Stimulated activated CD4-positive, alpha-beta T cell treated with anti-CD3 and anti-CD28 coated beads, Interleukin-12 subunit alpha, Interleukin-12 subunit beta, amount 100 ng/mL, for 48 hours (primary cell): Measurements from ENCODE around the gene PROX2.

Experiments used
- DNase-seq, 3 donors: peaks; one replicate each; pipeline ENCODE4 v3.0.0-alpha.2; 2020; ENCODE audit warnings: low read depth in 2 of 3, low spot score in 1 of 3

The PROX2 gene

DNA sequence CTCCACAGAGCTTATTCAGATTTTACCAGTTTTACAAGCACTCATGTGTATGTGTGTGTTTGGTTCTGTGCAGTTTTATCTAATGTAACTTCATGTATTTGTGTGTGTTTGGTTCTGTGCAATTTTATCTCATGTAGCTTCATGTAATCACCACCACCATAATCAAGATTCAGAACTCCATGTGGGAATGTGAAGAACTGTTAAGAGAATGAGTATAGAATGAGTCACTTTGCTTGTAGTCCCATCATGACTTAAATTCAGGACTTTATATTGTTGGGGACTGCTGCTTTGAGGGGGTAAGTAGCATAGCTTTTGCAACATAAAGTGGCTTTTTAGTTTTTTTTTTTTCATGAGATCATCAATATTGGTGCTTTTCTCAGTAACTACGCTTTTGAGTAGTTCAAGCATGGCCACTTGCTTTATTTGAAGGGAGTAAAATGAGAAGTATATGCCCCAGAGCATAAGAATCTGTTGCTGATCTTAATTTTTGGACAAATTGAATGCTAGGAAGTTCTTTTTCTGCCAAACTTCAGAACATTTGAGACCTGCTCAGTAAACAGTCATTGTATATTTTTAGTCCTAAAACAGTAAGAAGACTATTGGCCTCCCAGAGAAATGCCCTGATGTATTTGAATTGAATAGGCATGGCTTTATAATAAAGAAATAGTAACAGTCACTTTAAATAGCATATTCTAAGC, 28.8 kb downstream of the PROX2 start:
- DNase-seq = no peak

DNA sequence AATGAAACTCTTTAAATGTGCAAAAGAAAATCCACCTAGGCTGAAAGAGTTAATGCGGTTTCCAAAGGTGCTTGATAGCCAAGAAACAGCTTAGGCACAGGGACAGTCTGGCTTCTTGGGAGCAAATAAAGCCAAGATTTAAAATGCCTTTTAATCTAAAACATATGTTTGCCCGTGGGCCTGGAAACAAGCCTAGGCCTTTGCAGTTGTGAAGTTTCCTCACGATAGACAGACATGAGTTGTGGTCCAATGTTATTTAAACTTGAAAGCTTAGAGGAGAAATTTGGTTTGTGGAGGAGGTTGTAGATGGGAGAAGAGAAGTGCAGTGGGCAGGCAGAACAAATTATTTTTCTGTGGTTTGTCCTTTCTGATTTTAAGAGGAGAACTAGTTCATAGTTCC, 29.8 kb downstream of the PROX2 start:
- no peak for DNase-seq

DNA sequence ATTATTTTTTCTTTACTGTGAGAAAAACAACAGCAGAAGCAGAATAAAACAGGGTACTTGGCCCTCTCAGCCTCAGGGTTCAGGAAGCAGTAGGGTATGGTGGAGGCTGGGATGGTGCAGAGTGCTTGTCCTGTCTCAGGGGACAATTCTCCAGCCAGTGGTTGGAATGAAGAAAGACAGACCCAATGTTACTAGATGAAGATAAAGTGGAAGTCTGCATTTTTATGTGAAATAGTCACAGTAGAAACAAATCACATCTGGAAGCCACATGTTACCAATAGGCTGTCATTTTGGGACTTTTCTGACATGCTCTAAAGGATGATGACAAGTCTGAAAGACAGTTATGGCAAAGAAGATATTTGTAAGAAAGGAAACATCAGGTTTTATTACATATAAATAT, 32.3 kb downstream of the PROX2 start:
- no peak for DNase-seq

DNA sequence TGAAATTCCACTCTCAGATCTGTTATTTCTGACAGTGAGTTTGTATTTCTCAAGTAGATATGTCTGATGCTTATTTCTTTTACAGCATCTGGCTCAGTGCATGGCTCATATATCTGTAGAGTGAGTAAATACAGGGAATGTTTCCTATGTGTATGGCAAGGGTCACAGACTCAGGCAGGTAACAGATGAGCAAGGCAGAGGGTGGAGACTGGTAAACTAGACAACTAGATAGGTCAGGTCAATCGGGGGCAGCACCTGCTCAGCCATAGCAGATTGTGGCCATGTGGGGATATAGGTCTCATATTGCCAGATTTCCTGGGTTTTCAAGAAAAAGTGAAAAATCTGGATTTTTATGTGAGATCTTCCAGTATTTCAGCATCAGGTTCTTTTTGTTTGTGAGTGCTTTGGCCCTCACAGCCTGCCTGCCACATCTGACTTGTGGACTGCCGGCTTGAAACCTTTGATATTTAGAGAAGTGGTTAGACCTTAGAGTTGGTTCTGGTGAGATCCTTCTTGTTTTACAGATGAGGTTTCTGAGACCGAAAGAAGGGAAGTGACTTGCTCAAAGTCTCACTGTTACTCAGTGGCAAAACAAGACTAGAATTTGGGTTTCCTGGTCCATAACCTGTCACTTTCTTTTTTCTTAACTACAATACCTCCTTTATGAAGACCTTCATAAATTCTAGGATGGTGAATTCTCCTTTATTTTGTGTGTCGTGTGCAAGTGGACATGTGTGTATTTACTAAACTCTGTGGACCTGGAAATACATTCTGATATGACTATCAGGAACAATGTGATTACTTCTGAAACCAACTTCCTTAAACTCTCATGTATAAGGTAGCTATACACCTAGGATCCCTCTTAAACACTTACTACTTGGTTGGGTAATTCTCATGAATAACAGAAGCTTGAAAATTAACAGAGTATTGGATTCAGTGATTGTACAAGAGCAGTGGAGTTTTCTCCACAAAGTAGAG, 34.4 kb downstream of the PROX2 start:
- DNase-seq = peak in 1 of 3 donors; percentile 11

DNA sequence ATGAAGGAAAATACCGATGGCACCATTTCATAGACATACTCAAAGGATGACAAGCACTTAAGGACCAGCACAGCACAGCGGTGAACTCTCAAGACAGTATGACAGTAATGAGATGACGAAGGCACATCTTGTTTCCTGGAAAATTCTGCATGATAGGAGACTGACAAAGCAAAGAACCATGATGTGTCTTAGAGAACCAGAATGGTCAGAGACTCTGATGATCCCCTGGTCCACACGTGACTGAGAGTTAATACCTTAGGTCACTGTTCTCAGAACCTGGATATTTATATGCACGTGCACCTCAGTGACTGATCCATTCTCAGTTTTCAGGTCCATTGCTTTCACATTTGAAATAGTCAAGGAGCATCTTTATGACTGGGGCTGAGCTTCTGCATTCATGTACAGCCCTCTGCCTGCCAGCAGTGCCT, 35.3 kb downstream of the PROX2 start:
- DNase-seq = no peak

DNA sequence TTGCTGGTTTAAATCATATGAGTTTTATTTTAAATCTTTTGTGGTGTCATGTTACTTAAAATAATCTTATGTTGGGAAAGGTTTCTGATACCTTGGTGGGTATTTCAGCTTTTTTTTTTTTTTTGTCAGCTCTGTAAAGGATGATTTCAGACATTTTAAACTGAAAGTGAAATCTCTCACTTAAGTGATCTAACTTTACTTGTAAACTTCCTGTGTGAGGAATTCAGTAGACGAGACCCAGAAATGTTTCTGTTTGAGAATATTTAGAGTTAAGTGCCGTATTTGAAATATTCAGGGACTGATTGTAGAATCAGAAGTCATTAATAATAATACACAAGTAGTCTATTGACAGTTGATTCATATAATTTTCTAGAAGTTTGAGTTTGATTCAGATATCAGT, 37.8 kb downstream of the PROX2 start:
- DNase-seq = no peak

DNA sequence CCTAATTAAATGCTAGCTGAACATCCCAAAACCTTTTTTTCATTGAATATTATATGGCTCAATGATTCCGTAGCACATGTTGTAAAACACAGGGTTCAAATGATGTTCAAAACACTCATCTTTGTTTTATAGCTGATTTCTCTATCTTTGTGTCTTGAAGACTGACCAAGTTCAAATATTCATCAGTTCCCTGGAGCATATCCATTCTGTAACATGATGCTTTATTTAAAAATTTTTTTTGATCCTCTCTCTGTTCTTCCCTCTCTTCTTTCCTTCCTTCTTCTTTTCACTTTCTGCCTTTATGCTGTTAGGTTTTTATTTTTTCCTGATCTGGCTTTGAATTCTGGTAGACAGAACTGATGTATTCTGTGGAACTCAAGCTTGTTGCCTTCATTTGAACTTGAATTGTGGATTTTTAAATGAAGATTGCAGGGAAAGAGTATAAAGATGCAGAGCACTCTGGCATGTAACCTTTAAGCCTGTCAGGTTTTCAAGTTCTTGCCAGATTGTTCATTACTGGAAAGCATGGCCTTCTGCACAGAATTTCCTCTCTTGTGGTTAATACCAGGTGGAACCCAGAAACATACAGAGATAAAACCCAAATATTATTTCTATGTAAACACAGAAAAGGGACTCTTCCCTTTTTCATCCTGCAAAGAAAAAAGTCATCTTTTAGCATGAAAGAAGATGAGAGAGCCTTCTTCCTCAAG, 39.5 kb downstream of the PROX2 start:
- DNase-seq = no peak

DNA sequence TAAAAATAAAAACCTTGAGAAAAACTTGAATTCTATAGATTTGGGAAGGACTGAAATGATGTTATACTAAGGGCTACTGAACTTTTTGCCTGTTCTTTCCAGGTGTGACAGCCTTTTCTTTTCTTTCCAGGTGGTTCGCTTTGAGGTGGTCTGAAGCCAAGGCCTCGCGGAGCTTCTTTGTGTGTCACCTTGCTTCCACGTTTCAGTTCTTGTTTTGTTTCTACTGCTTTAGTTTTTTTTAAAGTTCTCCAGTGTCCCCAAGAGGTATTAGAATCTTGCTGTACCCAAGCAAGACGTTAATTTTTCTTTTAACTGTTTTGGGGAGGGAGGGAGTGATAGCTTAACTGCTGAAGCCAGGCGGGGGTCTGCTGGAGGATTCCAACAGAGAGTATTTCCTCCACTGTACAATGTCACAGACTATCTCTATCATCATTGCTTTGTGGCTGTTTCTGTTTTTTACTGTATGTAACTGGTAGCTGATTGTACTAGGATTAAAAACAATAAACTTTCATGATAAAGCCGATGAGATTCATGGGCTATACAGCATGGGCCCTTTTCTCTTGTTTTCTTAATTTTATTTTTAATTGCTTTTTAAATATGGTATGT, 40.2 kb downstream of the PROX2 start:
- DNase-seq = no peak

DNA sequence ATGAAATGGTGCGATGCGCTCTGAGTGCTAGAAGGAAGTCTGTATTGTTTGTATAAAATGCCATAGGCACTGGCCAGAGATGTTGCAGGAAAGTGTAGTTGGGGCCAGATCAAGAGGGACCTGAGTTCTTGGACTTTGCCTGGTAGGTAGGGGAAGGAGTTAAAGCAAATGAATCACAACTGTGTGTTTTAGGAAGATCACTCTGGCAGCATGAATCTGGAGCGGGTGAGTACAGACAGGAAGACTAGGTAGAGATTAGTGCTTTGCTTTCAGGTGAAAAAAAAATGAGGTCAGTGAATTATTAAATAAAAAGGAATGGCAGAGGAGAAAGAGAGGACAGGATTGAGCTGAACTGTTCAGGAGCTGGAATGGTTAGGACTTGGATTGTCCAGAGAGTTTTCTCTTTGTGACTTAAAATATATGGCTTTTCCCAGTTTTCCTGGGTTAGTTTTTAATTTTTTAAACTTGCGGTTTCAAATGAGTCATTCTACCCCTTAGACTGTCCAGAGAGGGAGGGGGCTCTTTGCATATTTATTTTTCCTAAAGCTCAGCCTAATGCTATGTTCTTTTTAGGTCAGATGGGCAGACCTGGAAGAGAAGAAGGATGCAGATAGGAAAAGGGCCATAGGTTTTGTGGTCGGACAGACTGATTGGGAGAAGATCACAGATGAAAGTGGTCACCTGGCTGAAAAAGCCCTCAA, 41.1 kb downstream of the PROX2 start:
- DNase-seq = no peak

DNA sequence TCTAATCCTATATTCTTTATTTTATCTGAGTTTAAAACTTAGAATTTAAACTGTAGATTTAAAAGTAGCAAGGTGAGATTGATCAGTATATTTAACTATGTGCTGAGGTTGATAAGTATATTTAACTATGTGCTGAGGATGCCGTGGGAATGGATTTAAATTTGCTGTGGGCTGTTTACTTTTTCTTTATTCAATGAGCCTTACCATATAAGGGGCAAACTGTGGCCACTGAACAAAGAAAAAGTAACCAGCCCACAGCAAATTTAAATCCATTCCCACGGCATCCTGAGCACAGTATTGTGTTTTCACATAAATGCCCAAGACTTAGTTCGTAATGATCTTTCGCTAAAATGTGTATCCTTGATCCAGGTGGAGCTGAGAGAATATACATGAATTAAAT, 43.1 kb downstream of the PROX2 start:
- no peak for DNase-seq

DNA sequence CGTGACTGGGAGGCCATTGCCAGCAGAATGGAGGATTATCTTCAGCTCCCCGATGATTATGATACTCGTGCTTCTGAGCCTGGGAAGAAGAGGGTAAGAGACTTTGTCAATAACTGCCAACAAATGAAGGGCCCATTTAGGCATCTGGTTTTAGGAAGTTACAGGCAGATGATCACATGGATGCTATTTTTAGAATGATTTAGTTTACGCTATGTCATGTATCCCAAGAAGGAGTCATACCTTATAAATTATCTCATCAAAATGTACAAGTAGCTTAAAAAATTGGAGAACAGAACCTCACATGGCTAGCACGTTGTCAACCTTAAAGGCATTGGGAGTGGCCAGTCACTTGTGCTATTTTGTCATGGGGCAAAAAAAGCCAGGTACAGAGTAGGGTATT, 46.7 kb downstream of the PROX2 start:
- DNase-seq = no peak

DNA sequence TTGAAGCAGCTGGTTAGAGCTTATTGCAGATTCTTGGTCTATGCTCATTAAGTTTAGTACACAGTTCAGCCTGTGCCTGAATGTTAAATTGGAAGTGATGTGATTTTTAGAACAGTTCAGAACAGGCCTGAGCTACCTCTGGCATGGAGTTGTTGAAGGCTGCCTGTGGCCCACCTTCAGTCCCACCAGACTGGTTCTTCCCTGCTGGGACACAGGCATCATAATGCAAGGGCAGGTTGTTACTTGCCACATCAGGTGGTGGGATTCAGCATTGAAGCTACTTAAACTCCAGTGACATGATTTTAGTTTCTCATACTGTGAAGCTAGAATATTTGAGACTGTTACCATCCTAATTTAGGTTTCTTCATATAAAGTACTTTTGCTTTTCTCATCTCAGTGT, 49.4 kb downstream of the PROX2 start:
- no peak for DNase-seq
